H1 (cell line): ENCODE data around the gene BNIP1. TPM values are rescaled to one million over a fixed set of nuclear protein-coding genes. Genes with fewer than 3 reads are reported as not detected.

Source experiments
- CTCF ChIA-PET: fragments of 300-600 bp; sonication (Branson Sonifier 250); formaldehyde crosslinking; loops from one replicate; lab custom pipeline; 2021; ENCODE audit not compliant: partially characterized antibody; lab: Charles Lee
- POLR2A ChIA-PET: fragments of 300-600 bp; sonication (Branson Sonifier 250); formaldehyde crosslinking; loops from one replicate; lab custom pipeline; 2021; ENCODE audit warnings: inconsistent platforms; ENCODE audit not compliant: partially characterized antibody; lab: Charles Lee
- DNase-seq, 2 experiments: peaks; one replicate each; pipeline versions ENCODE4 v3.0.0 to v3.0.0-alpha.2; 2010 to 2022; ENCODE audit warnings: low spot score in 2 of 2, low read depth in 1 of 2, mixed read lengths in 1 of 2
- FAIRE-seq: peaks from 2 replicates; lab custom pipeline; 2011; peaks lifted over from hg19 to GRCh38; lab: Jason Lieb, UNC
- H2AFZ ChIP-seq: 2 replicates; pipeline ENCODE4 v1.8.1; 2012; ENCODE audit warnings: low read length, inconsistent platforms
- H2AK5ac ChIP-seq: 2 replicates; pipeline ENCODE4 v1.6.1; 2013; ENCODE audit warnings: low read depth, low read length
- H2BK120ac ChIP-seq: replicated peaks from 2 replicates; pipeline ENCODE3; 2013; ENCODE audit warnings: low read depth, low read length, inconsistent platforms
- H2BK12ac ChIP-seq: 2 replicates; pipeline ENCODE4 v1.6.1; 2013; ENCODE audit warnings: low read depth, low read length
- H2BK15ac ChIP-seq: 2 replicates; pipeline ENCODE4 v1.6.1; 2013; ENCODE audit warnings: low read length
- H2BK20ac ChIP-seq: 2 replicates; pipeline ENCODE4 v1.6.1; 2013; ENCODE audit warnings: low read length
- H2BK5ac ChIP-seq: 2 replicates; pipeline ENCODE4 v1.6.1; 2013; ENCODE audit warnings: low read depth, low read length
- H3K14ac ChIP-seq: 2 replicates; pipeline ENCODE4 v1.6.1; 2013; ENCODE audit warnings: inconsistent platforms; ENCODE audit not compliant: insufficient read length
- H3K18ac ChIP-seq: 2 replicates; pipeline ENCODE4 v1.6.1; 2013; ENCODE audit warnings: low read length; ENCODE audit errors: extremely low read depth
- H3K23ac ChIP-seq: 2 replicates; pipeline ENCODE4 v1.6.1; 2013; ENCODE audit warnings: inconsistent platforms; ENCODE audit not compliant: insufficient read length
- H3K23me2 ChIP-seq: 2 replicates; pipeline ENCODE4 v1.6.1; 2013; ENCODE audit warnings: low read depth, low read length
- H3K27ac ChIP-seq: 2 replicates; pipeline ENCODE4 v1.6.1; 2011; ENCODE audit warnings: low read depth, low read length, inconsistent platforms
- H3K27me3 ChIP-seq, 4 experiments: replicated peaks in 1 of 4; 1 replicate in 1 of 4; 2 replicates in 3 of 4; pipeline versions ENCODE4 v1.6.1 to v1.8.1; 2011 to 2013; ENCODE audit warnings: low read length in 3 of 4, mild to moderate bottlenecking in 3 of 4, inconsistent platforms in 2 of 4, mixed read lengths in 2 of 4, moderate library complexity in 1 of 4; ENCODE audit not compliant: control insufficient read depth in 3 of 4, insufficient read depth in 3 of 4; ENCODE audit errors: extremely low read depth in 1 of 4
- H3K36me3 ChIP-seq, 4 experiments: 2 replicates each; pipeline versions ENCODE4 v1.6.1 to v1.8.1; 2011 to 2013; ENCODE audit warnings: mild to moderate bottlenecking in 4 of 4, low read length in 3 of 4, moderate library complexity in 2 of 4, control low read depth in 1 of 4, inconsistent platforms in 1 of 4; ENCODE audit not compliant: insufficient read depth in 4 of 4, control insufficient read depth in 2 of 4
- H3K4ac ChIP-seq: replicated peaks from 2 replicates; pipeline ENCODE3; 2013; ENCODE audit warnings: low read length, low read depth, mixed read lengths, inconsistent platforms; ENCODE audit not compliant: insufficient read length
- H3K4me1 ChIP-seq, 4 experiments: replicated peaks in 1 of 4; 1 replicate in 1 of 4; 2 replicates in 3 of 4; pipeline versions ENCODE4 v1.6.1 to v1.8.1; 2011 to 2013; ENCODE audit warnings: low read length in 3 of 4, inconsistent platforms in 2 of 4, mixed read lengths in 1 of 4; ENCODE audit not compliant: insufficient read depth in 4 of 4, control insufficient read depth in 3 of 4
- H3K4me2 ChIP-seq, 2 experiments: 2 replicates each; pipeline versions ENCODE4 v1.6.1 to v1.8.1; 2011 to 2013; ENCODE audit warnings: low read depth in 2 of 2, low read length in 2 of 2, control low read depth in 1 of 2, inconsistent platforms in 1 of 2, mild to moderate bottlenecking in 1 of 2; ENCODE audit not compliant: insufficient read depth in 1 of 2
- H3K4me3 ChIP-seq, 4 experiments: fragments of 200-600, 300-600 bp in 1 of 4; sonication (generic), shearing (Covaris generic), sonication (Bioruptor Twin) in 1 of 4; 2 replicates each; pipeline versions ENCODE4 v1.5.1 to v1.8.1; 2011 to 2016; ENCODE audit warnings: low read length in 4 of 4, low read depth in 3 of 4, control low read depth in 2 of 4, inconsistent platforms in 2 of 4, mild to moderate bottlenecking in 2 of 4, mixed read lengths in 1 of 4, moderate library complexity in 1 of 4; ENCODE audit not compliant: insufficient read depth in 2 of 4; ENCODE audit errors: extremely low read depth in 1 of 4
- H3K56ac ChIP-seq: replicated peaks from 2 replicates; pipeline ENCODE3; 2013; ENCODE audit warnings: low read depth, mild to moderate bottlenecking, mixed read lengths, low read length, inconsistent platforms; ENCODE audit not compliant: insufficient read length
- H3K79me1 ChIP-seq: 2 replicates; pipeline ENCODE4 v1.6.1; 2013; ENCODE audit warnings: low read depth, low read length, control low read depth
- H3K79me2 ChIP-seq, 2 experiments: 2 replicates each; pipeline versions ENCODE4 v1.6.1 to v1.8.1; 2012 to 2013; ENCODE audit warnings: low read length in 2 of 2, mild to moderate bottlenecking in 2 of 2, inconsistent platforms in 1 of 2; ENCODE audit not compliant: insufficient read depth in 2 of 2, control insufficient read depth in 1 of 2
- H3K9ac ChIP-seq, 4 experiments: replicated peaks in 1 of 4; 1 replicate in 1 of 4; 2 replicates in 3 of 4; pipeline versions ENCODE4 v1.6.1 to v1.8.1; 2011 to 2013; ENCODE audit warnings: low read depth in 3 of 4, low read length in 3 of 4, control low read depth in 2 of 4, mild to moderate bottlenecking in 2 of 4, moderate library complexity in 2 of 4, inconsistent platforms in 1 of 4; ENCODE audit errors: extremely low read depth in 1 of 4
- H3K9me3 ChIP-seq, 2 experiments: 2 replicates each; pipeline versions ENCODE4 v1.6.1 to v1.8.1; 2012 to 2013; ENCODE audit warnings: mild to moderate bottlenecking in 2 of 2, moderate library complexity in 2 of 2, control low read depth in 1 of 2, inconsistent platforms in 1 of 2, low read depth in 1 of 2, low read length in 1 of 2, mixed read lengths in 1 of 2; ENCODE audit not compliant: insufficient read depth in 2 of 2
- H4K20me1 ChIP-seq, 2 experiments: replicated peaks in 1 of 2; 2 replicates each; pipeline versions ENCODE3 to v1.8.1; 2011 to 2013; ENCODE audit warnings: inconsistent platforms in 2 of 2, low read length in 2 of 2, mild to moderate bottlenecking in 1 of 2; ENCODE audit not compliant: insufficient read depth in 2 of 2, control insufficient read depth in 1 of 2
- H4K5ac ChIP-seq: 2 replicates; pipeline ENCODE4 v1.6.1; 2013; ENCODE audit warnings: low read length, low read depth, mixed read lengths, inconsistent platforms; ENCODE audit not compliant: insufficient read length
- H4K8ac ChIP-seq: 2 replicates; pipeline ENCODE4 v1.8.0; 2013; ENCODE audit warnings: mild to moderate bottlenecking, moderate library complexity, low read length, inconsistent platforms; ENCODE audit not compliant: insufficient read depth; ENCODE audit errors: extremely low read depth
- H4K91ac ChIP-seq: replicated peaks from 2 replicates; pipeline ENCODE3; 2013; ENCODE audit warnings: low read length, mixed read lengths, inconsistent platforms; ENCODE audit not compliant: insufficient read length
- BACH1 ChIP-seq: IDR thresholded peaks from 2 replicates; pipeline ENCODE4 v1.6.1; 2012; ENCODE audit warnings: low read length, improper control_type of control experiment
- CBX5 ChIP-seq: fragments of 300-800, 300-1000 bp; sonication (generic); IDR thresholded peaks from 2 replicates; pipeline ENCODE4 v1.7.1; 2016; ENCODE audit warnings: antibody characterized with exemption, low read length, low read depth
- CBX8 ChIP-seq: fragments of 300-800, 300-1000 bp; sonication (generic); IDR thresholded peaks from 2 replicates; pipeline ENCODE4 v1.7.1; 2016; ENCODE audit warnings: low read depth, low read length, borderline replicate concordance
- CREB1 ChIP-seq: IDR thresholded peaks from 2 replicates; pipeline ENCODE4 v1.6.1; 2012; ENCODE audit warnings: inconsistent platforms
- FOSL1 ChIP-seq: IDR thresholded peaks from 2 replicates; pipeline ENCODE4 v1.6.1; 2011; ENCODE audit warnings: mild to moderate bottlenecking, low read depth, low read length, moderate library complexity; ENCODE audit not compliant: insufficient read depth
- JUN ChIP-seq: IDR thresholded peaks from 2 replicates; pipeline ENCODE4 v1.6.1; 2011; ENCODE audit warnings: low read depth, mild to moderate bottlenecking, improper control_type of control experiment, low read length
- KDM5A ChIP-seq: fragments of 200-600 bp; IDR thresholded peaks from 2 replicates; pipeline ENCODE4 v1.7.1; 2012; ENCODE audit warnings: mild to moderate bottlenecking, low read length, inconsistent platforms, mixed read lengths
- MAFK ChIP-seq: IDR thresholded peaks from 2 replicates; pipeline ENCODE4 v1.6.1; 2012; ENCODE audit warnings: low read depth, mild to moderate bottlenecking, improper control_type of control experiment, low read length
- PHF8 ChIP-seq: fragments of 200-600 bp; sonication (generic); conservative IDR thresholded peaks from 2 replicates; pipeline ENCODE4 v1.7.1; 2012; ENCODE audit warnings: low read depth, mild to moderate bottlenecking, inconsistent platforms, low read length, moderate library complexity
- POLR2AphosphoS5 ChIP-seq: IDR thresholded peaks from 2 replicates; pipeline ENCODE4 v1.6.1; 2011; ENCODE audit warnings: low read depth, low read length
- RFX5 ChIP-seq: IDR thresholded peaks from 2 replicates; pipeline ENCODE4 v1.6.1; 2011; ENCODE audit warnings: low read depth, low read length, improper control_type of control experiment, borderline replicate concordance
- SAP30 ChIP-seq: fragments of 300-600 bp; sonication (generic); IDR thresholded peaks from 2 replicates; pipeline ENCODE4 v1.7.1; 2012; ENCODE audit warnings: low read length, moderate library complexity, mild to moderate bottlenecking, inconsistent platforms; ENCODE audit not compliant: insufficient read depth, insufficient replicate concordance
- SIRT6 ChIP-seq: IDR thresholded peaks from one replicate; pipeline ENCODE4 v1.7.1; 2012; ENCODE audit warnings: low read length, inconsistent platforms
- SP4 ChIP-seq: IDR thresholded peaks from 2 replicates; pipeline ENCODE4 v1.6.1; 2012; ENCODE audit warnings: low read length, inconsistent platforms
- YY1 ChIP-seq: IDR thresholded peaks from 2 replicates; pipeline ENCODE4 v1.6.1; 2011; ENCODE audit warnings: low read depth, mild to moderate bottlenecking, low read length
- WGBS, 2 experiments: shearing (Covaris generic) in 1 of 2; methylation state at CpG; one replicate each; pipeline versions ENCODE4 v1.1.6 to v1.1.7; 2013 to 2015; ENCODE audit warnings: low lambda C conversion rate in 2 of 2, mixed read lengths in 2 of 2, inconsistent platforms in 1 of 2, low coverage in 1 of 2, missing lambda C conversion rate in 1 of 2; ENCODE audit not compliant: insufficient replicate concordance in 2 of 2, insufficient coverage in 1 of 2, insufficient read length in 1 of 2; ENCODE audit errors: extremely low coverage in 1 of 2, missing lambda C conversion rate in 1 of 2; 5-methylcytosine and 5-hydroxymethylcytosine counted together
- polyA plus RNA-seq, 7 experiments: library from polyadenylated mRNA; depleted of rRNA in 3 of 7; stranded (reverse) in 5 of 7; unstranded in 2 of 7; fragments of >200 nt in 5 of 7; fragments of 200-250 nt in 2 of 7; gene quantifications; 1 replicate in 5 of 7; 2 replicates in 1 of 7; 4 replicates in 1 of 7; pipeline versions ENCODE4 v1.2.1 to v1.2.3, GENCODE V29; 2011 to 2013; ENCODE audit warnings: missing spikeins in 2 of 7, mixed read lengths in 2 of 7
- total RNA-seq: library from RNA; stranded (reverse); fragmentation: NEBNext Ultra II Directional; extraction: Animal tissue kit (Norgen Biotek cat#: 25700); gene quantifications from 2 replicates; pipeline ENCODE4 v1.2.1, GENCODE V29; 2021

Gene BNIP1
- total and polyA plus RNA-seq, 2 of the 8 experiments (the other 6 are each of a cell fraction or from before 2014, with no cell fraction given), result 13.5 to 14.7 TPM

- no peak overlapping the region for H2AK5ac ChIP-seq
- TF ChIP-seq CBX8, result no peak
- TF ChIP-seq BACH1, result no peak
- TF ChIP-seq YY1, result no peak
- no peak for TF ChIP-seq CBX5
- TF ChIP-seq RFX5, result no peak
- TF ChIP-seq KDM5A, result no peak
- TF ChIP-seq CREB1, result no peak
- TF ChIP-seq PHF8, result no peak
- no peak for TF ChIP-seq SAP30
- no peak for TF ChIP-seq MAFK
- no peak for TF ChIP-seq SP4
- TF ChIP-seq POLR2AphosphoS5, result no peak
- TF ChIP-seq JUN, result no peak
- TF ChIP-seq FOSL1, result no peak
- no peak for TF ChIP-seq SIRT6
Observed at GRCh38 chr5:173140769-173141168, 3.6 kb upstream of the BNIP1 start.

More at GRCh38 chr5:173140769-173141168, 3.6 kb upstream of the BNIP1 start:
- Histone ChIP-seq H3K4ac (no peak overlapping the region), H3K27ac (no peak overlapping the region), H3K4me1 (peaks cover 5 to 12% (median 9%) of the 10 kb centered on the region in 4 experiments; a peak in 6 of 7 replicates), H3K4me3 (no peak overlapping the region), H3K4me2 (no peak overlapping the region), H3K79me1 (no peaks in the 10 kb centered on the region), H3K56ac (no peak overlapping the region), H4K20me1 (no peaks in the 10 kb centered on the region), H3K36me3 (no peaks in the 10 kb centered on the region), H3K27me3 (no peaks in the 10 kb centered on the region), H2BK15ac (no peak overlapping the region), H2BK5ac (no peak overlapping the region), H4K5ac (no peak overlapping the region), H3K23ac (no peak overlapping the region), H3K18ac (no peak overlapping the region), H2BK20ac (no peak overlapping the region), H3K14ac (no peak overlapping the region), H2BK120ac (no peak overlapping the region), H2AFZ (no peak overlapping the region), H4K8ac (no peak overlapping the region), H3K79me2 (no peaks in the 10 kb centered on the region), H3K23me2 (peaks cover 2% of the 10 kb centered on the region; the same call in 1 of the 2 replicates), H4K91ac (no peak overlapping the region), H2BK12ac (no peak overlapping the region), H3K9ac (no peak overlapping the region), H3K9me3 (no peaks in the 10 kb centered on the region)
- DNase-seq (no peak), FAIRE-seq (no peak)
- 89% methylated on average over 4 of the region's 4 CpGs; no CpG with 5 or more reads in 1 of the 2 experiments for WGBS, 2 experiments
- POLR2A ChIA-PET, result interaction anchor here (0.9 to 2.9 kb wide), 3 partner anchors 11 to 182 kb away, joined by 3 to 11 read pairs (median 6); partner anchors contain the start of gene ATP6V0E1
- CTCF ChIA-PET, result interaction anchor here (0.8 to 1.8 kb wide), 8 partner anchors 27 to 130 kb away, joined by 3 to 6 read pairs (median 4); no protein-coding TSS in a partner anchor
